ENCODE results near the gene AUTS2.

Gene AUTS2

GRCh38 chr7:70314221-70314620, 715.9 kb downstream of the AUTS2 start:
- Histone ChIP-seq H3K36me3 (no peaks in the 10 kb centered on the region), H3K27me3 (no peaks in the 10 kb centered on the region), H3K9me3 (no peaks in the 10 kb centered on the region), H3K27ac (no peak overlapping the region), H3K4me3 (no peak overlapping the region), H3K4me1 (peaks cover 0 to 14% (median 8%) of the 10 kb centered on the region in 4 donors)
- no peak for DNase-seq
- intact Hi-C loops (cut with DNase I; ENCODE audit: low total_unique reads) = no loop called here
- TF ChIP-seq CTCF (IDR thresholded peaks at IDR 0.05) = no peak

GRCh38 chr7:70316745-70317144, 718.5 kb downstream of the AUTS2 start:
- no peak overlapping the region for H3K27ac ChIP-seq
- TF ChIP-seq CTCF (IDR thresholded peaks at IDR 0.05) = no peak

GRCh38 chr7:70317356-70317755, 719.1 kb downstream of the AUTS2 start:
- Histone ChIP-seq H3K4me1 (peaks cover 0 to 14% (median 8%) of the 10 kb centered on the region in 4 donors), H3K36me3 (no peaks in the 10 kb centered on the region), H3K9me3 (no peaks in the 10 kb centered on the region), H3K4me3 (no peak overlapping the region), H3K27ac (peak overlapping the region in 1 of 2 donors; percentile 17), H3K27me3 (no peaks in the 10 kb centered on the region)
- TF ChIP-seq CTCF (IDR thresholded peaks at IDR 0.05) = no peak
- intact Hi-C loops (cut with DNase I; ENCODE audit: low total_unique reads) = no loop called here
- DNase-seq = no peak

More at GRCh38 chr7:70316745-70317144, 718.5 kb downstream of the AUTS2 start:
- intact Hi-C loops (cut with DNase I; ENCODE audit: low total_unique reads) = no loop called here
- no peaks in the 10 kb centered on the region for H3K27me3 ChIP-seq
- no peak for DNase-seq
- no peaks in the 10 kb centered on the region for H3K9me3 ChIP-seq
- no peaks in the 10 kb centered on the region for H3K36me3 ChIP-seq
- no peak overlapping the region for H3K4me3 ChIP-seq
- H3K4me1 ChIP-seq = peaks cover 0 to 14% (median 8%) of the 10 kb centered on the region in 4 donors

- H3K27ac ChIP-seq = no peak overlapping the region
- intact Hi-C loops (cut with DNase I; ENCODE audit: low total_unique reads) = no loop called here
- peaks cover 0 to 14% (median 8%) of the 10 kb centered on the region in 4 donors for H3K4me1 ChIP-seq
Measured at GRCh38 chr7:70318511-70318910, 720.2 kb downstream of the AUTS2 start.

GRCh38 chr7:70319057-70319456, 720.8 kb downstream of the AUTS2 start:
- no peak overlapping the region for H3K27ac ChIP-seq
- no peaks in the 10 kb centered on the region for H3K9me3 ChIP-seq
- H3K36me3 ChIP-seq = no peaks in the 10 kb centered on the region
- DNase-seq = no peak
- no peaks in the 10 kb centered on the region for H3K27me3 ChIP-seq
- intact Hi-C loops (cut with DNase I; ENCODE audit: low total_unique reads) = no loop called here
- H3K4me1 ChIP-seq = peaks cover 0 to 14% (median 8%) of the 10 kb centered on the region in 4 donors
- no peak for TF ChIP-seq CTCF (IDR thresholded peaks at IDR 0.05)
- H3K4me3 ChIP-seq = no peak overlapping the region

More at GRCh38 chr7:70318511-70318910, 720.2 kb downstream of the AUTS2 start:
- Histone ChIP-seq H3K27me3 (no peaks in the 10 kb centered on the region), H3K36me3 (no peaks in the 10 kb centered on the region), H3K9me3 (no peaks in the 10 kb centered on the region), H3K4me3 (no peak overlapping the region)
- no peak for TF ChIP-seq CTCF (IDR thresholded peaks at IDR 0.05)
- DNase-seq = no peak
